Measurements from ENCODE around the gene TULP4. TPM values are rescaled to one million over a fixed set of nuclear protein-coding genes. Genes with fewer than 3 reads are reported as not detected.

The TULP4 gene
- total and polyA plus RNA-seq, 2 of the 8 experiments (the other 6 are each of a cell fraction or from before 2014, with no cell fraction given) = 7.7 to 51.6 TPM

DNA sequence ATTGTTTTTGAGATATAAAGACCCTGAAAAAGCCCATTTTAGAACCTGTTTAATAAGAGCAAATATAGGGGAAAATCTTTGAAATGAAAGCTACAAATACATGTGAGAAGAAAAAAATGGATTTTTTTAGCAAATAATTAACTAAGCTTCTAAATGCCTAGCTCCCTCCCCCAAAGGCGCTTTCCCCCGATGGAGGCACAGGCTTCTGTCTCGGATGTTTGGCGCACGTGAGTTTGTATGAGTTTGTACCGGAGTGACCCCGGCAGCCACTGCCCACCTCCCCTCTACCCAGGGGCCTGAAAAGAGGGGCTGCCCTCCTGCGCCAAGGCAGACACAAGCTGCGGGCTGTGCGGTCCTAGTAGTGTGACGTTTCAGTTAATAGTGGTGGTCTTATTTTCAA lies 197.2 kb downstream of the TULP4 start (continued):
- no peak for TF ChIP-seq EZH2 (IDR thresholded peaks at IDR 0.05; ENCODE audit: low read depth, low read length, severe bottlenecking)
- no peak for TF ChIP-seq SP2 (IDR thresholded peaks at IDR 0.05; ENCODE audit: low read length)
- TF ChIP-seq RFX5 (IDR thresholded peaks at IDR 0.05; ENCODE audit: borderline replicate concordance, low read depth, low read length) = no peak
